Activated CD8-positive, alpha-beta T cell treated with anti-CD3 and anti-CD28 coated beads for 36 hours (primary cell): ENCODE data around the gene CTBP2. TPM values are rescaled to one million over a fixed set of nuclear protein-coding genes. Genes with fewer than 3 reads are reported as not detected.
A peak's percentile ranks its signal among the peaks of the same experiment; 100 is the strongest.

Experiments used
- ATAC-seq: fragments of 200-7000 bp; cut with Tn5 transposase; one replicate; pipeline ENCODE4 v1.10.0; 2021; ENCODE audit warnings: mild to moderate bottlenecking, moderate library complexity
- CTCF ChIA-PET: fragments of 350-600 bp; sonication (Branson Sonifier 250); formaldehyde crosslinking; loops from one replicate; lab custom pipeline; 2021; ENCODE audit warnings: antibody characterized with exemption; lab: Charles Lee
- POLR2A ChIA-PET: fragments of 350-600 bp; sonication (Branson Sonifier 250); formaldehyde crosslinking; loops from one replicate; lab custom pipeline; 2021; ENCODE audit warnings: antibody characterized with exemption; lab: Charles Lee
- DNase-seq: peaks from one replicate; pipeline ENCODE4 v3.0.0-alpha.2; 2020
- H3K27ac Mint-ChIP-seq: one replicate; pipeline ENCODE4 v1.8.0; 2021; ENCODE audit warnings: mild to moderate bottlenecking, mixed read lengths
- H3K27me3 Mint-ChIP-seq: one replicate; pipeline ENCODE4 v1.8.0; 2021; ENCODE audit warnings: mixed read lengths
- H3K36me3 Mint-ChIP-seq: one replicate; pipeline ENCODE4 v1.8.0; 2021; ENCODE audit warnings: low read depth, mixed read lengths
- H3K4me1 Mint-ChIP-seq: one replicate; pipeline ENCODE4 v1.8.0; 2021; ENCODE audit warnings: low read depth, mixed read lengths
- H3K4me3 Mint-ChIP-seq: one replicate; pipeline ENCODE4 v1.8.0; 2021; ENCODE audit warnings: mild to moderate bottlenecking, moderate library complexity, mixed read lengths
- H3K9me3 Mint-ChIP-seq: one replicate; pipeline ENCODE4 v1.8.0; 2021; ENCODE audit warnings: mixed read lengths
- intact Hi-C: fragments of 100-400 bp; cut with micrococcal nuclease; formaldehyde crosslinking; loops from one replicate; pipeline ENCODE4 v1.10.0; 2022
- total RNA-seq, 2 experiments: library from RNA; stranded (reverse); gene quantifications; one replicate each; pipeline ENCODE4 v1.2.3, GENCODE V29; 2021
- TF ChIP-seq, protein P1 (sequence below): fragments of 200-600 bp; IDR thresholded peaks from one replicate; pipeline ENCODE4 v1.8.0; 2022; ENCODE audit warnings: antibody characterized with exemption, mild to moderate bottlenecking

CTBP2 gene
- total RNA-seq, 2 experiments from 2014 or later = 0.60 to 0.88 TPM

DNA sequence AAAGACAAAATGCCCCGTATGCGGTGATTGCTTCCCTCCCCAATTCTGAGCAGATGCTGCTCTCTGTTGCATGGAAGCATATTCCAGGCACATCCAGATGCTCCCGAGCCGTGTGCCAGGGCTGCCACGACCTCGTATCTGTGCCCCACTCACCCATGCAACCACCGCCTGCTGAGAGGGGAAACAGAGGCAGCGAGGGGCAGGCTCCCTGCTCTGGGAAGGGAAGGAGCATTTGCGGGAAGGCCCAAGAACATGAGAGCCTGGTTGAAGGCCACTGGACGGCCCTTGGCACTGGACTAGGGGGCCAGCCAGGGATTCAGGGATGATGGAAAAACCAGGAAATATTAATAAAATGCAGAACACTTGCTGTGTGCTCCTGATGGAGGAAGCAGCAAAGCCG is 89.4 kb downstream of the CTBP2 start:
- POLR2A ChIA-PET = no interaction called here
- no peaks in the 10 kb centered on the region for H3K36me3 Mint-ChIP-seq
- H3K4me1 Mint-ChIP-seq = no peaks in the 10 kb centered on the region
- intact Hi-C loops = no loop called here
- no peak overlapping the region for H3K4me3 Mint-ChIP-seq
- H3K9me3 Mint-ChIP-seq = no peaks in the 10 kb centered on the region
- peaks cover 5% of the 10 kb centered on the region for H3K27me3 Mint-ChIP-seq
- no peak overlapping the region for H3K27ac Mint-ChIP-seq
- CTCF ChIA-PET = no interaction called here
- ATAC-seq = no peak
- TF ChIP-seq, protein P1, sequence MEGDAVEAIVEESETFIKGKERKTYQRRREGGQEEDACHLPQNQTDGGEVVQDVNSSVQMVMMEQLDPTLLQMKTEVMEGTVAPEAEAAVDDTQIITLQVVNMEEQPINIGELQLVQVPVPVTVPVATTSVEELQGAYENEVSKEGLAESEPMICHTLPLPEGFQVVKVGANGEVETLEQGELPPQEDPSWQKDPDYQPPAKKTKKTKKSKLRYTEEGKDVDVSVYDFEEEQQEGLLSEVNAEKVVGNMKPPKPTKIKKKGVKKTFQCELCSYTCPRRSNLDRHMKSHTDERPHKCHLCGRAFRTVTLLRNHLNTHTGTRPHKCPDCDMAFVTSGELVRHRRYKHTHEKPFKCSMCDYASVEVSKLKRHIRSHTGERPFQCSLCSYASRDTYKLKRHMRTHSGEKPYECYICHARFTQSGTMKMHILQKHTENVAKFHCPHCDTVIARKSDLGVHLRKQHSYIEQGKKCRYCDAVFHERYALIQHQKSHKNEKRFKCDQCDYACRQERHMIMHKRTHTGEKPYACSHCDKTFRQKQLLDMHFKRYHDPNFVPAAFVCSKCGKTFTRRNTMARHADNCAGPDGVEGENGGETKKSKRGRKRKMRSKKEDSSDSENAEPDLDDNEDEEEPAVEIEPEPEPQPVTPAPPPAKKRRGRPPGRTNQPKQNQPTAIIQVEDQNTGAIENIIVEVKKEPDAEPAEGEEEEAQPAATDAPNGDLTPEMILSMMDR = no peak
- DNase-seq = no peak

- Mint-ChIP-seq H3K36me3 (no peaks in the 10 kb centered on the region), H3K9me3 (no peaks in the 10 kb centered on the region), H3K27ac (no peak overlapping the region), H3K4me3 (no peak overlapping the region), H3K27me3 (peaks cover 4% of the 10 kb centered on the region), H3K4me1 (peaks cover 15% of the 10 kb centered on the region)
- ChIA-PET POLR2A (no interaction called here), CTCF (interaction anchor here (1.1 kb wide), 1 partner anchor 21 kb away, joined by 3 read pairs; no protein-coding TSS in a partner anchor)
- TF ChIP-seq, protein P1 = no peak
- intact Hi-C loops = no loop called here
- DNase-seq (no peak), ATAC-seq (no peak)
These were observed 92.0 kb downstream of the CTBP2 start for GRCh38 chr10:125068406-125068805.

GRCh38 chr10:125067764-125068163 is 92.6 kb downstream of the CTBP2 start:
- H3K27me3 Mint-ChIP-seq = peaks cover 8% of the 10 kb centered on the region
- no peak overlapping the region for H3K27ac Mint-ChIP-seq
- TF ChIP-seq, protein P1 = no peak
- ChIA-PET POLR2A (no interaction called here), CTCF (no interaction called here)
- no peak for DNase-seq
- no peaks in the 10 kb centered on the region for H3K9me3 Mint-ChIP-seq
- intact Hi-C loops = no loop called here
- ATAC-seq = no peak
- no peaks in the 10 kb centered on the region for H3K36me3 Mint-ChIP-seq
- peaks cover 15% of the 10 kb centered on the region for H3K4me1 Mint-ChIP-seq
- H3K4me3 Mint-ChIP-seq = no peak overlapping the region

DNA sequence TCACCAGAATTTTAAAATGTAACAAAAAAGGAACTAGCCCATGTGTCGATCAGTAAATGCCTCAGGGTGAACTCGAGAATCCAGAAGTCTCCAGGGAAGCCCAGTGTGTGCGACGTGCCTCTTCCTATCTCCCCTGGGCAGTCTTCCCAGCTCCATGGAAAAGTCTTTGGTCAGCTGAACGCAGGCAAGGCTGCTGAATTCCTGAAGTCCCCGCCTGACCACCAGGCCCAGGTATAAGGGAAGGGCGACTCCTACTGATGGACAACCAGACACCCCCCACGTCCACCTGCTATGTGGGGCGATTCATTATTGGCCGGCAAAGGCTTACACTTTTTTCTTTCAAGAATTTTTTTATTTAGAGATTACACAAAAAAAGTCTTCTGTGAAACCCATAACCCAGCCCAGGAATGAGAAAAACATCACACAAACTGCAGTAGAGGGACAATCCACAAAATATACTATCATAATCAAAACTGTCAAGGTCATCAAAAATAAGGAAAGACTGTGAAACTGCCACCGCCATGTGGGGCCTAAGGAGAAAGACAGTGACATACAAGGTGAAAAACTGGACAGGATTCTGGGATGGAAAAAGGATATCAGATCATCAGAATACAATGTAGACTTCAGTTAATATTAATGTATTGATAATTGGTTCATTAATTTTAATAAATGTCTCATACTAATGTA is 93.5 kb downstream of the CTBP2 start:
- no peaks in the 10 kb centered on the region for H3K9me3 Mint-ChIP-seq
- no peak overlapping the region for H3K4me3 Mint-ChIP-seq
- TF ChIP-seq, protein P1 = no peak
- H3K27me3 Mint-ChIP-seq = peaks cover 10% of the 10 kb centered on the region
- ATAC-seq (no peak), DNase-seq (no peak)
- POLR2A ChIA-PET = no interaction called here
- H3K36me3 Mint-ChIP-seq = no peaks in the 10 kb centered on the region
- CTCF ChIA-PET = no interaction called here
- H3K4me1 Mint-ChIP-seq = peaks cover 15% of the 10 kb centered on the region
- no peak overlapping the region for H3K27ac Mint-ChIP-seq
- intact Hi-C loops = no loop called here

- ChIA-PET POLR2A (interaction anchor here (1.2 kb wide), 1 partner anchor 11 kb away, joined by 3 read pairs; no protein-coding TSS in a partner anchor), CTCF (no interaction called here)
- Mint-ChIP-seq H3K4me1 (peaks cover 15% of the 10 kb centered on the region), H3K9me3 (no peaks in the 10 kb centered on the region), H3K4me3 (no peak overlapping the region), H3K27me3 (peaks cover 26% of the 10 kb centered on the region), H3K36me3 (no peaks in the 10 kb centered on the region), H3K27ac (no peak overlapping the region)
- DNase-seq (peak; percentile 33), ATAC-seq (peak; percentile 90)
- intact Hi-C loops = no loop called here
- TF ChIP-seq, protein P1 = no peak
These were observed 95.5 kb downstream of the CTBP2 start for GRCh38 chr10:125064681-125065492.
